Effector memory CD4-positive, alpha-beta T cell (primary cell): ENCODE results near the gene UBR3.

Experiments used
- DNase-seq, 3 donors: peaks; one replicate each; pipeline ENCODE4 v3.0.0-alpha.2; 2020
- H3K27ac ChIP-seq: 2 replicates; pipeline ENCODE4 v1.7.0; 2013; ENCODE audit warnings: mild to moderate bottlenecking, low read length, moderate library complexity; ENCODE audit not compliant: insufficient read depth, poor library complexity, severe bottlenecking
- H3K27me3 ChIP-seq: replicated peaks from 2 replicates; pipeline ENCODE4 v1.7.0; 2013; ENCODE audit warnings: mild to moderate bottlenecking, low read length; ENCODE audit not compliant: insufficient read depth, control insufficient read depth, poor library complexity, severe bottlenecking
- H3K36me3 ChIP-seq: 2 replicates; pipeline ENCODE4 v1.7.0; 2013; ENCODE audit warnings: mild to moderate bottlenecking, low read length, moderate library complexity; ENCODE audit not compliant: control insufficient read depth, insufficient read depth
- H3K4me1 ChIP-seq: 2 replicates; pipeline ENCODE4 v1.7.0; 2013; ENCODE audit warnings: low read length, mild to moderate bottlenecking; ENCODE audit not compliant: control insufficient read depth, insufficient read depth, poor library complexity, severe bottlenecking
- H3K4me3 ChIP-seq: 2 replicates; pipeline ENCODE4 v1.7.0; 2013; ENCODE audit warnings: low read length, low read depth, mild to moderate bottlenecking; ENCODE audit not compliant: insufficient read depth, poor library complexity, severe bottlenecking
- H3K9me3 ChIP-seq: 2 replicates; pipeline ENCODE4 v1.7.0; 2013; ENCODE audit warnings: mild to moderate bottlenecking, low read length, moderate library complexity; ENCODE audit not compliant: control insufficient read depth

UBR3 gene

GRCh38 chr2:170024721-170025120 is 197.5 kb downstream of the UBR3 start:
- Histone ChIP-seq H3K4me3 (no peak overlapping the region), H3K27me3 (no peaks in the 10 kb centered on the region), H3K36me3 (no peaks in the 10 kb centered on the region), H3K27ac (no peak overlapping the region), H3K9me3 (no peaks in the 10 kb centered on the region), H3K4me1 (no peaks in the 10 kb centered on the region)
- DNase-seq: no peak

- H3K9me3 ChIP-seq: no peaks in the 10 kb centered on the region
- H3K4me1 ChIP-seq: no peaks in the 10 kb centered on the region
- no peak overlapping the region for H3K4me3 ChIP-seq
- no peaks in the 10 kb centered on the region for H3K36me3 ChIP-seq
- no peak overlapping the region for H3K27ac ChIP-seq
- no peaks in the 10 kb centered on the region for H3K27me3 ChIP-seq
- DNase-seq: no peak
Observed at GRCh38 chr2:170025223-170025622, 198.0 kb downstream of the UBR3 start.

- no peak for DNase-seq
- no peak overlapping the region for H3K4me3 ChIP-seq
- H3K36me3 ChIP-seq: no peaks in the 10 kb centered on the region
- H3K9me3 ChIP-seq: no peaks in the 10 kb centered on the region
- H3K4me1 ChIP-seq: no peaks in the 10 kb centered on the region
- H3K27me3 ChIP-seq: no peaks in the 10 kb centered on the region
- H3K27ac ChIP-seq: no peak overlapping the region
Observed at GRCh38 chr2:170026361-170026760, 199.1 kb downstream of the UBR3 start.

GRCh38 chr2:170029551-170029950 is 202.3 kb downstream of the UBR3 start:
- no peak for DNase-seq
- no peak overlapping the region for H3K4me3 ChIP-seq
- no peaks in the 10 kb centered on the region for H3K4me1 ChIP-seq
- no peaks in the 10 kb centered on the region for H3K36me3 ChIP-seq
- H3K27me3 ChIP-seq: no peaks in the 10 kb centered on the region
- H3K9me3 ChIP-seq: no peaks in the 10 kb centered on the region
- no peak overlapping the region for H3K27ac ChIP-seq

- H3K27me3 ChIP-seq: no peaks in the 10 kb centered on the region
- H3K4me3 ChIP-seq: no peak overlapping the region
- no peaks in the 10 kb centered on the region for H3K36me3 ChIP-seq
- DNase-seq: no peak
- no peaks in the 10 kb centered on the region for H3K4me1 ChIP-seq
- no peaks in the 10 kb centered on the region for H3K9me3 ChIP-seq
- H3K27ac ChIP-seq: no peak overlapping the region
Observed at GRCh38 chr2:170030040-170030439, 202.8 kb downstream of the UBR3 start.

GRCh38 chr2:170031288-170031687 is 204.0 kb downstream of the UBR3 start:
- H3K27ac ChIP-seq: no peak overlapping the region
- no peak for DNase-seq
- no peaks in the 10 kb centered on the region for H3K27me3 ChIP-seq
- H3K9me3 ChIP-seq: no peaks in the 10 kb centered on the region
- H3K36me3 ChIP-seq: no peaks in the 10 kb centered on the region
- H3K4me3 ChIP-seq: no peak overlapping the region
- H3K4me1 ChIP-seq: no peaks in the 10 kb centered on the region

GRCh38 chr2:170034596-170034995 is 207.3 kb downstream of the UBR3 start:
- no peak overlapping the region for H3K4me3 ChIP-seq

GRCh38 chr2:170038734-170039133 is 211.5 kb downstream of the UBR3 start:
- Histone ChIP-seq H3K9me3 (no peaks in the 10 kb centered on the region), H3K36me3 (no peaks in the 10 kb centered on the region), H3K27ac (no peak overlapping the region), H3K4me1 (no peaks in the 10 kb centered on the region), H3K4me3 (no peak overlapping the region), H3K27me3 (no peaks in the 10 kb centered on the region)
- DNase-seq: no peak

More at GRCh38 chr2:170034596-170034995, 207.3 kb downstream of the UBR3 start:
- Histone ChIP-seq H3K27ac (no peak overlapping the region), H3K27me3 (no peaks in the 10 kb centered on the region), H3K36me3 (no peaks in the 10 kb centered on the region), H3K9me3 (no peaks in the 10 kb centered on the region), H3K4me1 (no peaks in the 10 kb centered on the region)
- DNase-seq: no peak

GRCh38 chr2:170039401-170040172 is 212.3 kb downstream of the UBR3 start:
- no peaks in the 10 kb centered on the region for H3K4me1 ChIP-seq
- H3K36me3 ChIP-seq: peaks cover 4% of the 10 kb centered on the region
- H3K9me3 ChIP-seq: no peaks in the 10 kb centered on the region
- no peaks in the 10 kb centered on the region for H3K27me3 ChIP-seq
- no peak for DNase-seq
- no peak overlapping the region for H3K4me3 ChIP-seq
- H3K27ac ChIP-seq: no peak overlapping the region

- H3K4me3 ChIP-seq: no peak overlapping the region
- no peak for DNase-seq
- H3K27ac ChIP-seq: no peak overlapping the region
- H3K9me3 ChIP-seq: no peaks in the 10 kb centered on the region
- H3K36me3 ChIP-seq: peaks cover 5% of the 10 kb centered on the region
- H3K27me3 ChIP-seq: no peaks in the 10 kb centered on the region
- H3K4me1 ChIP-seq: no peaks in the 10 kb centered on the region
Observed at GRCh38 chr2:170044751-170045478, 217.7 kb downstream of the UBR3 start.
